SK-N-MC (cell line): Measurements from ENCODE around the gene EXOC3L2.

Source experiments
- EZH2 ChIP-seq: fragments of 200-600 bp; sonication (generic); IDR thresholded peaks from one replicate; pipeline ENCODE4 v1.6.1; 2017; ENCODE audit warnings: antibody characterized with exemption
- POLR2AphosphoS5 ChIP-seq: IDR thresholded peaks from 2 replicates; pipeline ENCODE4 v1.6.1; 2012; ENCODE audit warnings: mild to moderate bottlenecking, low read depth, low read length, borderline replicate concordance

GRCh38 chr19:45175515-45176345, 69.5 kb downstream of the EXOC3L2 start:
- TF ChIP-seq EZH2: no peak
- TF ChIP-seq POLR2AphosphoS5: no peak
